Jurkat, Clone E6-1 (cell line): Measurements from ENCODE around the gene EPAS1.
A peak's percentile ranks its signal among the peaks of the same experiment; 100 is the strongest.

ENCODE experiments used
- DNase-seq: peaks from one replicate; pipeline ENCODE4 v3.0.0-alpha.2; 2011; ENCODE audit warnings: low read depth, low spot score
- H3K4me3 ChIP-seq: 2 replicates; pipeline ENCODE4 v1.5.1; 2011; ENCODE audit warnings: mild to moderate bottlenecking, low read length, control low read depth, moderate library complexity

EPAS1 gene

GRCh38 chr2:46269544-46270273 lies 27.5 kb upstream of the EPAS1 start:
- DNase-seq = no peak
- no peak overlapping the region for H3K4me3 ChIP-seq

GRCh38 chr2:46270384-46270783 lies 26.8 kb upstream of the EPAS1 start:
- no peak for DNase-seq
- H3K4me3 ChIP-seq = no peak overlapping the region

GRCh38 chr2:46273225-46273863 lies 23.9 kb upstream of the EPAS1 start:
- no peak overlapping the region for H3K4me3 ChIP-seq
- no peak for DNase-seq

GRCh38 chr2:46273919-46274318 lies 23.3 kb upstream of the EPAS1 start:
- H3K4me3 ChIP-seq = no peak overlapping the region
- DNase-seq = no peak

GRCh38 chr2:46274586-46274985 lies 22.6 kb upstream of the EPAS1 start:
- no peak for DNase-seq
- no peak overlapping the region for H3K4me3 ChIP-seq

GRCh38 chr2:46275995-46276394 lies 21.2 kb upstream of the EPAS1 start:
- H3K4me3 ChIP-seq = no peak overlapping the region
- DNase-seq = no peak

- H3K4me3 ChIP-seq = no peak overlapping the region
- no peak for DNase-seq
These were observed 20.6 kb upstream of the EPAS1 start for GRCh38 chr2:46276642-46277041.

GRCh38 chr2:46277431-46278190 lies 19.6 kb upstream of the EPAS1 start:
- DNase-seq = peak; percentile 59
- no peak overlapping the region for H3K4me3 ChIP-seq

GRCh38 chr2:46278952-46279351 lies 18.3 kb upstream of the EPAS1 start:
- DNase-seq = no peak
- H3K4me3 ChIP-seq = no peak overlapping the region

GRCh38 chr2:46281939-46282338 lies 15.3 kb upstream of the EPAS1 start:
- H3K4me3 ChIP-seq = no peak overlapping the region
- DNase-seq = no peak

GRCh38 chr2:46283693-46284092 lies 13.5 kb upstream of the EPAS1 start:
- no peak overlapping the region for H3K4me3 ChIP-seq
- no peak for DNase-seq

GRCh38 chr2:46284260-46284659 lies 12.9 kb upstream of the EPAS1 start:
- H3K4me3 ChIP-seq = no peak overlapping the region
- no peak for DNase-seq

GRCh38 chr2:46284796-46285195 lies 12.4 kb upstream of the EPAS1 start:
- no peak for DNase-seq
- no peak overlapping the region for H3K4me3 ChIP-seq

GRCh38 chr2:46286715-46287114 lies 10.5 kb upstream of the EPAS1 start:
- H3K4me3 ChIP-seq = no peak overlapping the region
- no peak for DNase-seq

- no peak overlapping the region for H3K4me3 ChIP-seq
- no peak for DNase-seq
These were observed 7.1 kb upstream of the EPAS1 start for GRCh38 chr2:46290078-46290477.

- no peak for DNase-seq
These were observed 3.7 kb upstream of the EPAS1 start for GRCh38 chr2:46293466-46293865.

GRCh38 chr2:46294176-46294836 lies 2.9 kb upstream of the EPAS1 start:
- H3K4me3 ChIP-seq = no peak overlapping the region
- no peak for DNase-seq

More at GRCh38 chr2:46293466-46293865, 3.7 kb upstream of the EPAS1 start:
- no peak overlapping the region for H3K4me3 ChIP-seq

- no peak for DNase-seq
These were observed 879 bp upstream of the EPAS1 start for GRCh38 chr2:46296216-46296839.

GRCh38 chr2:46297546-46298271 lies 502 bp downstream of the EPAS1 start:
- no peak for DNase-seq
- peak overlapping the region; percentile 58 for H3K4me3 ChIP-seq

More at GRCh38 chr2:46296216-46296839, 879 bp upstream of the EPAS1 start:
- H3K4me3 ChIP-seq = no peak overlapping the region
